ENCODE data around the gene SOCS2. TPM values are rescaled to one million over a fixed set of nuclear protein-coding genes. Genes with fewer than 3 reads are reported as not detected.
"Not testable (repeated sequence)": the region's sequence is repeated elsewhere in the genome, so short reads cannot be mapped to it uniquely, and the experiment has no call there.

SOCS2 gene
- total RNA-seq, 1 donor from 2014 or later: 20.0 TPM

GRCh38 chr12:93552427-93552826 is 20.0 kb upstream of the SOCS2 start:
- intact Hi-C loops (cut with DNase I): no loop called here

DNA sequence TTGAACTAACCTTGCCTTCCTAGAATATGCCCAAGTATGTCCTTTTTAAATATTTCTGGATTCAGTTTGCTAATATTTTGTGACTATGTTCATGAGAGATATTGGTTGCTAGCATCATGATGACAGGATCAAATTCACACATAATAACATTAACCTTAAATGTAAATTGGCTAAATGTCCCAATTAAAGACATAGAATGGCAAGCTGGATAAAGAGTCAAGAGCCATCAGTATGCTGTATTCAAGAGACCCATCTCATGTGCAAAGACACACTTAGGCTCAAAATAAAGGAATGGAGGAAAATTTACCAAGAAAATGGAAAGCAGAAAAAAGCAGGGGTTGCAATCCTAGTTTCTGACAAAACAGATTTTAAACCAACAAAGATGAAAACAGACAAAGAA is 14.6 kb upstream of the SOCS2 start:
- H3K27me3 ChIP-seq (ENCODE audit: low read depth); H3K27ac ChIP-seq; ATAC-seq; H3K4me3 ChIP-seq; H3K36me3 ChIP-seq; intact Hi-C loops (cut with DNase I); H3K4me1 ChIP-seq; H3K9me3 ChIP-seq; DNase-seq: not testable (repeated sequence)

More at GRCh38 chr12:93552427-93552826, 20.0 kb upstream of the SOCS2 start:
- no peak overlapping the region for H3K4me3 ChIP-seq
- no peaks in the 10 kb centered on the region for H3K27me3 ChIP-seq (ENCODE audit: low read depth)
- no peaks in the 10 kb centered on the region for H3K36me3 ChIP-seq
- no peaks in the 10 kb centered on the region for H3K4me1 ChIP-seq
- no peak for DNase-seq
- no peak overlapping the region for H3K27ac ChIP-seq
- ATAC-seq: no peak
- H3K9me3 ChIP-seq: no peaks in the 10 kb centered on the region
- no peak for TF ChIP-seq CTCF (IDR thresholded peaks at IDR 0.05)

- intact Hi-C loops (cut with DNase I): not testable (repeated sequence)
Measured at GRCh38 chr12:93558685-93559084, 13.8 kb upstream of the SOCS2 start.

GRCh38 chr12:93563807-93564538 is 8.5 kb upstream of the SOCS2 start:
- intact Hi-C loops (cut with DNase I): no loop called here
- no peaks in the 10 kb centered on the region for H3K9me3 ChIP-seq
- H3K27me3 ChIP-seq (ENCODE audit: low read depth): no peaks in the 10 kb centered on the region
- ATAC-seq (peak; percentile 89), DNase-seq (no peak)
- no peak overlapping the region for H3K4me3 ChIP-seq
- H3K36me3 ChIP-seq: no peaks in the 10 kb centered on the region
- no peaks in the 10 kb centered on the region for H3K4me1 ChIP-seq
- TF ChIP-seq CTCF (IDR thresholded peaks at IDR 0.05): no peak
- H3K27ac ChIP-seq: no peak overlapping the region

More at GRCh38 chr12:93558685-93559084, 13.8 kb upstream of the SOCS2 start:
- ATAC-seq; H3K9me3 ChIP-seq; H3K4me3 ChIP-seq; H3K4me1 ChIP-seq; H3K36me3 ChIP-seq; H3K27me3 ChIP-seq (ENCODE audit: low read depth); DNase-seq; H3K27ac ChIP-seq: not testable (repeated sequence)

DNA sequence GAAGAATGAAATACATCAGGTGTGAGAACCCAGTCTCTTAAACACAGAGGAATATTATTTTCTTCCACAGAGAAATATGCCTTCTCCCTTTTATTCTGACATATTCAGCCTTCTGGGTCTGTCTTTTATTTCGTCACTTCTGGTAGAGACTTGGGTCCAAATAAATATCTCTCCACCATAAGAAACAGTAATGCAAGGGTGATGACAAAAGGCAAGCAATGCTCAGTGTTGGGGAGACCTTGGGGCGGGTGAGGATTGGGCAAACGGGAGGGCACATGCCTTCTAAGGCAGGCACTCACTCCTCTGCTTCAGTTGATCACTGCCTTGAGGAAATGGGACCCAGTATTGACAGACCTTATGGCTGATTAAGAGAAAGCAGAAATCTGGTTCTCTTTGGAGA is 6.7 kb upstream of the SOCS2 start:
- DNase-seq: no peak
- TF ChIP-seq CTCF (IDR thresholded peaks at IDR 0.05): no peak
- no peak overlapping the region for H3K4me3 ChIP-seq

GRCh38 chr12:93567174-93567573 is 5.3 kb upstream of the SOCS2 start:
- intact Hi-C loops (cut with DNase I): no loop called here
- no peaks in the 10 kb centered on the region for H3K27me3 ChIP-seq (ENCODE audit: low read depth)
- ATAC-seq (no peak), DNase-seq (no peak)
- H3K4me1 ChIP-seq: no peaks in the 10 kb centered on the region
- H3K27ac ChIP-seq: no peak overlapping the region
- no peak overlapping the region for H3K4me3 ChIP-seq
- no peaks in the 10 kb centered on the region for H3K36me3 ChIP-seq
- no peaks in the 10 kb centered on the region for H3K9me3 ChIP-seq
- no peak for TF ChIP-seq CTCF (IDR thresholded peaks at IDR 0.05)

More for the DNA sequence above, 6.7 kb upstream of the SOCS2 start:
- Histone ChIP-seq H3K9me3 (no peaks in the 10 kb centered on the region), H3K27me3 (ENCODE audit: low read depth) (no peaks in the 10 kb centered on the region), H3K36me3 (no peaks in the 10 kb centered on the region), H3K4me1 (no peaks in the 10 kb centered on the region), H3K27ac (no peak overlapping the region)
- intact Hi-C loops (cut with DNase I): no loop called here
- no peak for ATAC-seq

All from lower lobe of right lung (tissue), 2 donors.